Testis (tissue), 3 donors: Measurements from ENCODE around the gene KDM6B. TPM values are rescaled to one million over a fixed set of nuclear protein-coding genes. Genes with fewer than 3 reads are reported as not detected.

Source experiments
- DNase-seq: peaks from one replicate; pipeline ENCODE4 v3.0.0-alpha.2; 2019
- H3K27ac ChIP-seq, 2 donors: fragments of 200-600 bp; sonication (generic); one replicate each; pipeline ENCODE4 v1.5.1; 2019
- H3K27me3 ChIP-seq: fragments of 200-600 bp; sonication (generic); one replicate; pipeline ENCODE4 v1.5.1; 2019
- H3K36me3 ChIP-seq: fragments of 200-600 bp; sonication (generic); one replicate; pipeline ENCODE4 v1.5.1; 2017; ENCODE audit warnings: low read depth; ENCODE audit errors: missing control alignments
- H3K4me1 ChIP-seq: fragments of 200-600 bp; sonication (generic); one replicate; pipeline ENCODE4 v1.5.1; 2019
- H3K4me3 ChIP-seq, 2 donors: fragments of 200-600 bp; sonication (generic); one replicate each; pipeline ENCODE4 v1.5.1; 2017 to 2019
- H3K9me3 ChIP-seq: fragments of 200-600 bp; sonication (generic); one replicate; pipeline ENCODE4 v1.5.1; 2017
- POLR2A ChIP-seq: fragments of 450-650 bp; IDR thresholded peaks from one replicate; pipeline ENCODE4 v1.6.1; 2017; ENCODE audit warnings: antibody characterized with exemption, mild to moderate bottlenecking, moderate library complexity
- WGBS, 2 donors: methylation state at CpG; one replicate each; pipeline ENCODE4 v1.1.5; 2018; 5-methylcytosine and 5-hydroxymethylcytosine counted together
- intact Hi-C: fragments of 100-400 bp; cut with DNase I; formaldehyde crosslinking; loops from one replicate; pipeline ENCODE4 v1.15.1; 2023; ENCODE audit warnings: low total_unique reads
- polyA plus RNA-seq: library from polyadenylated mRNA; stranded (reverse); fragments of 350-450 nt; fragmentation: Illumina TruSeq; extraction: RNeasy Lipid Tissue Mini Kit (QIAGEN cat#74804); gene quantifications from one replicate; pipeline ENCODE4 v1.2.3, GENCODE V29; 2014; ENCODE audit warnings: low read depth, low replicate concordance; ENCODE audit not compliant: insufficient read depth
- total RNA-seq, 2 donors: library from RNA; depleted of rRNA; stranded (reverse); fragments of >200 nt; gene quantifications; one replicate each; pipeline ENCODE4 v1.2.3, GENCODE V29; 2016
- TF ChIP-seq, protein P1 (sequence below), 3 experiments: fragments of 450-650 bp in 2 of 3; fragments of 200-600 bp in 1 of 3; sonication (generic) in 1 of 3; IDR thresholded peaks; one replicate each; pipeline ENCODE4 v1.5.1; 2016 to 2019; ENCODE audit warnings: antibody characterized with exemption in 3 of 3, mild to moderate bottlenecking in 2 of 3, moderate library complexity in 1 of 3

KDM6B gene
- total and polyA plus RNA-seq, 3 donors from 2014 or later, result 27.8 to 41.8 (median 38.0) TPM

DNA sequence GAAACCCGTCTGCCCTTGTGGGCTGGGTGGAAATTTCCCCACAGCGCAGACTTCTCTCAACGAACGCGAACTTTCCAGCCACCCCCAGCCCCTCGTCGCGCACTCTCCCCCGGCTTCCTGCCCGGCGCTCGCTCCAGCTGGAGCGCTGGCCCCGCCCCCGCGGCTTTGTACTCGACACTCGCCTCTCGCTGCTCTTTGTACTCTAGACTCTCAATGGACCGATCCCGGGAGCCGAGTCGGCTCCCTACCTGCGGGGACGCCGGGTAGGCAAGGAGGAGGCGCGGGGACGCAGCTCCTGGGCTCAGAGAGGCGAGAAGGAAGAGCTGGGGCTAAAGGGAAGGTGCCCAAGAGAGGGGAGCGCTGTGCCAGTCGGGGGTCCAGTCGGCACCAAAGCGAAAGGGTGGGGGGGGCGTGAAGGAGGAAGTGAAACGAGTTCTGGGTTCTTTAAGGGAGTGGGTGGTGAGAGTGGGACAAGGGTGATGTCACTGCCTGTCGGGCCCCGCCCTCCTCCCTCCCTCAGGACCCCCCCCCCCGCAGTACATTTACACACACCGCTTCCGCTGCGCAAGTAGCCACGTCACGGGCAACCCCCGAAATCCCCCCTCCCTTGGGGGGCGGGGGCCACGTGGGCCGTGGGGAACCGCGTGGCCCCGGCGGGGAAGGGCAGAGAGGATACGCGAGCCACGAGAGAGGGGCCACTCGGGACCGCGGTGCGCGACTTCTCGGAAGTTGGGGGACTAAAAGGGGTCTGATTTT is 9.7 kb downstream of the KDM6B start:
- TF ChIP-seq, protein P1, sequence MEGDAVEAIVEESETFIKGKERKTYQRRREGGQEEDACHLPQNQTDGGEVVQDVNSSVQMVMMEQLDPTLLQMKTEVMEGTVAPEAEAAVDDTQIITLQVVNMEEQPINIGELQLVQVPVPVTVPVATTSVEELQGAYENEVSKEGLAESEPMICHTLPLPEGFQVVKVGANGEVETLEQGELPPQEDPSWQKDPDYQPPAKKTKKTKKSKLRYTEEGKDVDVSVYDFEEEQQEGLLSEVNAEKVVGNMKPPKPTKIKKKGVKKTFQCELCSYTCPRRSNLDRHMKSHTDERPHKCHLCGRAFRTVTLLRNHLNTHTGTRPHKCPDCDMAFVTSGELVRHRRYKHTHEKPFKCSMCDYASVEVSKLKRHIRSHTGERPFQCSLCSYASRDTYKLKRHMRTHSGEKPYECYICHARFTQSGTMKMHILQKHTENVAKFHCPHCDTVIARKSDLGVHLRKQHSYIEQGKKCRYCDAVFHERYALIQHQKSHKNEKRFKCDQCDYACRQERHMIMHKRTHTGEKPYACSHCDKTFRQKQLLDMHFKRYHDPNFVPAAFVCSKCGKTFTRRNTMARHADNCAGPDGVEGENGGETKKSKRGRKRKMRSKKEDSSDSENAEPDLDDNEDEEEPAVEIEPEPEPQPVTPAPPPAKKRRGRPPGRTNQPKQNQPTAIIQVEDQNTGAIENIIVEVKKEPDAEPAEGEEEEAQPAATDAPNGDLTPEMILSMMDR (IDR thresholded peaks at IDR 0.05), result no peak
- TF ChIP-seq POLR2A, result no peak
- intact Hi-C loops, result loop anchor here (5.0 kb wide), 1 partner anchor 309 kb away; the partner anchor contains the start of gene PER1

DNA sequence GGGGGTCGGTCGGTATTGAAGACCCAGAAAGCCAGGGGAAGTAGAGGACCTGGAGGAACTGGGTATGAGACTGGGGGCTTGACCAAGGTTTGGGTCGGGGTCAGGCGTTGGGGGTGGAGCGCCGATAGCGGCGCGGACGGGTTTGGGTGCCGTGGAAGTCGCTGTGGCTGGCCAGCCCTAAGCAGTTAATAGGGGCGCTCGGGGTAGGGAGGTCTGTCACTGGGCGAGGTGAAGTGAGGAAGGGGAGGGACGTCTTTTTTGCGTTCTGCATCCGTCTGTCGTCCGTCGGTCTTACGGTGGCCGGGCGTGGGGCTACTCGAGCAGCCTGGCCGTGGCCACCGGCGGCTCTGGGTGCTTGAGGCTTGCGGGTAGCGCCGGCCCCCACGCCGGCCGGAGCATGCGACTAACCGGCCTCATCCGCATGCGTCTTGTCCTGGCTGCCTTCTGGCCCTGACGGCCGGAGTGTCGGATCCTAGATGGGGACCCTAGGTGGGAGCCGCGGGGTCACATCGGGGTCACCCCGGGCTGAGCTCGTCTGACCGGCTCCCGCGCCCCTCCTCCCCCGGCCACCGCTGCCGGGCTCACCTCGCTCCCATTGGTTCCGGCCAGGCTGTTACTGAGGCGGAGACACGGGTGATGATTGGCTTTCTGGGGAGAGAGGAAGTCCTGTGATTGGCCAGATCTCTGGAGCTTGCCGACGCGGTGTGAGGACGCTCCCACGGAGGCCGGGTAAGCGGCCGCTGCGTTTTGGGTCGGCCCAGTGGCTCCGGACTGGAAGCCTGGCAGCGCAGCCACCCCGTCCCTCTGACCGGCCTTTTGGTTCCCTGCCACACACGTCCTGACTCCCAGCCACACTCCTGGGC is 10.5 kb downstream of the KDM6B start:
- TF ChIP-seq, protein P1 (IDR thresholded peaks at IDR 0.05), result no peak
- peak; percentile 31 for TF ChIP-seq POLR2A
- no peaks in the 10 kb centered on the region for H3K27me3 ChIP-seq
- no peaks in the 10 kb centered on the region for H3K36me3 ChIP-seq
- intact Hi-C loops, result loop anchor here (5.0 kb wide), 1 partner anchor 308 kb away; the partner anchor contains the start of gene PER1
- peak overlapping the region; percentile 77 to 97 for H3K4me3 ChIP-seq
- H3K4me1 ChIP-seq, result peaks cover 29% of the 10 kb centered on the region
- no peaks in the 10 kb centered on the region for H3K9me3 ChIP-seq
- DNase-seq, result peak; percentile 97
- 0 to 1% methylated on average over 24 to 45 of the region's 71 CpGs for WGBS, 2 donors
- peak overlapping the region; percentile 97 for H3K27ac ChIP-seq

More for the DNA sequence above, 9.7 kb downstream of the KDM6B start:
- H3K27ac ChIP-seq, result peak overlapping the region; percentile 97
- H3K36me3 ChIP-seq, result no peaks in the 10 kb centered on the region
- H3K4me3 ChIP-seq, result peak overlapping the region; percentile 77 to 97
- 0 to 2% methylated on average over 31 to 57 of the region's 61 CpGs for WGBS, 2 donors
- H3K27me3 ChIP-seq, result no peaks in the 10 kb centered on the region
- DNase-seq, result peak; percentile 87
- H3K4me1 ChIP-seq, result peaks cover 37% of the 10 kb centered on the region
- no peaks in the 10 kb centered on the region for H3K9me3 ChIP-seq

DNA sequence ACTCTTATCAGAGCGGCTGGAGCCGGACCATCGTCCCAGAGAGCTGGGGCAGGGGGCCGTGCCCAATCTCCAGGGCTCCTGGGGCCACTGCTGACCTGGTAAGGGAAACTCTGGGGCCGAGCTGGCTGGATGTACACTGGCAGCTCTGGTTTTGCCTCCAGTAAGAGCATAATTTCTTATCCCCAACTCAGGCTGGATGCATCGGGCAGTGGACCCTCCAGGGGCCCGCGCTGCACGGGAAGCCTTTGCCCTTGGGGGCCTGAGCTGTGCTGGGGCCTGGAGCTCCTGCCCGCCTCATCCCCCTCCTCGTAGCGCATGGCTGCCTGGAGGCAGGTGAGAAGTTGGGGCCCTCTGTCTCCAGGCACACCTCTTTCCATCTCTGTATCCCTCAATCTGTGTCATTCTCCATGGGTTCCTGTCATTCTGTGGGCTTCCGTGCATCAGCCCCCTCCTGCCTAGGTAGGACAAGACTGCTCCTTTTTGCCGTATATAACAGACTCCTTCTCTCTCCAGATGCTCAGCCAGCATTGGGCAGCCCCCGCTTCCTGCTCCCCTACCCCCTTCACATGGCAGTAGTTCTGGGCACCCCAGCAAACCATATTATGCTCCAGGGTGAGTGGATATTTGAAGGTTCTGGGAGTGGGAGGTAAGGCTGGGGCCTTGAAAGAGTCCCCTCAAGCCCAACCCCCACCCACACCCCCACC is 11.5 kb downstream of the KDM6B start:
- no peaks in the 10 kb centered on the region for H3K36me3 ChIP-seq
- intact Hi-C loops, result no loop called here
- no peak for DNase-seq
- no peaks in the 10 kb centered on the region for H3K9me3 ChIP-seq
- H3K27me3 ChIP-seq, result no peaks in the 10 kb centered on the region
- peak overlapping the region; percentile 18 to 97 for H3K27ac ChIP-seq
- H3K4me1 ChIP-seq, result peaks cover 19% of the 10 kb centered on the region
- H3K4me3 ChIP-seq, result peak overlapping the region; percentile 77 to 97
- 37 to 45% methylated on average over 8 to 15 of the region's 15 CpGs for WGBS, 2 donors
- TF ChIP-seq POLR2A, result no peak
- TF ChIP-seq, protein P1 (IDR thresholded peaks at IDR 0.05), result no peak

DNA sequence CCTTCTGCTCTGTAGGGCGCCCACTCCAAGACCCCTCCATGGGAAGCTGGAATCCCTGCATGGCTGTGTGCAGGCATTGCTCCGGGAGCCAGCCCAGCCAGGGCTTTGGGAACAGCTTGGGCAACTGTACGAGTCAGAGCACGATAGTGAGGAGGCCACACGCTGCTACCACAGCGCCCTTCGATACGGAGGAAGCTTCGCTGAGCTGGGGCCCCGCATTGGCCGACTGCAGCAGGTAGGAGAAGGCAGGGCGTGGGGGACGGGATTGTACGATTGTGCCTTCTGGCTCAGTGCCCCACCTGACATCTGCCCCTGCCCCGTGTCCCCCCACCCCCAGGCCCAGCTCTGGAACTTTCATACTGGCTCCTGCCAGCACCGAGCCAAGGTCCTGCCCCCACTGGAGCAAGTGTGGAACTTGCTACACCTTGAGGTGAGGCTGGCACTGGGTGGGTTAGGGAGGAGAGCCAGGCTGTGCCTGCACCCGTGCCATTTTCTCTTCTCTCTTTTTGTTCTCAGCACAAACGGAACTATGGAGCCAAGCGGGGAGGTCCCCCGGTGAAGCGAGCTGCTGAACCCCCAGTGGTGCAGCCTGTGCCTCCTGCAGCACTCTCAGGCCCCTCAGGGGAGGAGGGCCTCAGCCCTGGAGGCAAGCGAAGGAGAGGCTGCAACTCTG is 12.2 kb downstream of the KDM6B start:
- H3K36me3 ChIP-seq, result no peaks in the 10 kb centered on the region
- DNase-seq, result no peak
- H3K27ac ChIP-seq, result no peak overlapping the region
- WGBS, 2 donors, result 80% methylated on average over 18 to 22 of the region's 22 CpGs
- intact Hi-C loops, result no loop called here
- peaks cover 14% of the 10 kb centered on the region for H3K4me1 ChIP-seq
- no peaks in the 10 kb centered on the region for H3K27me3 ChIP-seq
- H3K4me3 ChIP-seq, result no peak overlapping the region
- TF ChIP-seq, protein P1 (IDR thresholded peaks at IDR 0.05), result no peak
- no peak for TF ChIP-seq POLR2A
- H3K9me3 ChIP-seq, result no peaks in the 10 kb centered on the region
